Tongue (tissue), 2 donors: ENCODE measurements around the gene CADM3. TPM values are rescaled to one million over a fixed set of nuclear protein-coding genes. Genes with fewer than 3 reads are reported as not detected.

Source experiments
- DNase-seq: peaks from one replicate; pipeline ENCODE4 v3.0.0-alpha.2; 2015
- total RNA-seq: library from RNA; depleted of rRNA; stranded (reverse); fragments of >200 nt; gene quantifications from one replicate; pipeline ENCODE4 v1.2.3, GENCODE V29; 2014

The CADM3 gene
- total RNA-seq, 1 donor from 2014 or later, result 0.41 TPM

DNA sequence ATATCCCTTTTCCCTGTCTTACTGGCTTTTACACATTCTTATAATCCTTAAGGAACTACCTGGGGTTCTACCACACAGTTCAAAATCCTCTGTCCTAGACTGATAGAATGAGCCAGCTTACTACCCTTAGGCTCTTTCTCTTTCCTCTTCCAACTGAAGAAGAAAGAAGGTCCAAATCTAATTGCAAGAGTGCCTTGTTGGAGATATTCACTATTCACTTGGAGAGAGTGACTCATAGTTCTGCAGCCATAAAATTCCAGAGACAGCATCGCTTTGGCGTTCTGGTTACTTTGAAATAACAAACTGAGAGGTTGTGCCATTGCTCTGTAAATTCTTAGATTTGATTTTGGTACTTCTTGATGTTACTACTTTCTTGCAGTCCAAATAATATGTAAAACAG is 4.2 kb downstream of the CADM3 start:
- DNase-seq, result no peak

- DNase-seq, result peak; percentile 91
Observed at GRCh38 chr1:159177272-159177907, 6.0 kb downstream of the CADM3 start.

- no peak for DNase-seq
Observed at GRCh38 chr1:159179906-159180305, 8.5 kb downstream of the CADM3 start.

GRCh38 chr1:159180516-159180915 is 9.1 kb downstream of the CADM3 start:
- DNase-seq, result no peak

GRCh38 chr1:159181328-159182024 is 10.1 kb downstream of the CADM3 start:
- DNase-seq, result no peak

DNA sequence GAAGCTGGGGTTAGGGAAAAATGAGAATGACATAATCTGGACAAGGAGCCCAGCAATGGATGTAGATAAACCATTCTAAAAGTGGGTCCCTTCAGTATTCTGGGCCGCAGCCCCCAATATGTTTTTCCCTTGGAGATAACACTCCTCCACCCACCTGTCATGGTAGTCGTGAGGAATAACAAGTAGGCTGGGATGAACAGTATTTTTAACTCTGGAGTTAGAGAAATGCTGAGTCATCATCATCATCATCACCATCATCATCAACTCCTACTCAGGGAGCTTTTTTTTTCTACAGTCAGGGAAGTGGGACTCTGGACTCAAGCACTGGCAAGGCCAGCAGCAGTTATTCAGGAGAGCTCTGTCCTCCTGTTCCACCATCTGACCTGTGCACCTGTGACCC is 12.8 kb downstream of the CADM3 start:
- DNase-seq, result no peak

DNA sequence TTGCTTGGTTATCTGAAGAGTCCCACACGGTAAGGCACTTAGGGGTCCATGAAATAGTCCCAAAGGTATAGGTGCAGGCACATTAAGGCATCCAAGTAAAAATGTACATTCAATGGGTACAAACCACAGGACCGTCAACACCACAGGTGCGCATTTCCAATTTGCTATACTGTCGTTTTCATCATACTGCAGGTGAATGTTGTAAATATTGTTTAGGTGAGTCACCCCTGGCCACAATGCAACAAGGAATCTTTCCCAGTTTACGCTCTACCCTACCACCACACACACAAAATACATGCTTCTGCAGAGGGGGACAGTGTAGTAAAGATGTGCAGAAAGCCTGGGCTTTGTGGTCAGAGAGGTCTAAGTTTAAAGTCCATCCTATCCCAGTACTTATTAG is 13.7 kb downstream of the CADM3 start:
- no peak for DNase-seq

- DNase-seq, result no peak
Observed at GRCh38 chr1:159187033-159187432, 15.6 kb downstream of the CADM3 start.

DNA sequence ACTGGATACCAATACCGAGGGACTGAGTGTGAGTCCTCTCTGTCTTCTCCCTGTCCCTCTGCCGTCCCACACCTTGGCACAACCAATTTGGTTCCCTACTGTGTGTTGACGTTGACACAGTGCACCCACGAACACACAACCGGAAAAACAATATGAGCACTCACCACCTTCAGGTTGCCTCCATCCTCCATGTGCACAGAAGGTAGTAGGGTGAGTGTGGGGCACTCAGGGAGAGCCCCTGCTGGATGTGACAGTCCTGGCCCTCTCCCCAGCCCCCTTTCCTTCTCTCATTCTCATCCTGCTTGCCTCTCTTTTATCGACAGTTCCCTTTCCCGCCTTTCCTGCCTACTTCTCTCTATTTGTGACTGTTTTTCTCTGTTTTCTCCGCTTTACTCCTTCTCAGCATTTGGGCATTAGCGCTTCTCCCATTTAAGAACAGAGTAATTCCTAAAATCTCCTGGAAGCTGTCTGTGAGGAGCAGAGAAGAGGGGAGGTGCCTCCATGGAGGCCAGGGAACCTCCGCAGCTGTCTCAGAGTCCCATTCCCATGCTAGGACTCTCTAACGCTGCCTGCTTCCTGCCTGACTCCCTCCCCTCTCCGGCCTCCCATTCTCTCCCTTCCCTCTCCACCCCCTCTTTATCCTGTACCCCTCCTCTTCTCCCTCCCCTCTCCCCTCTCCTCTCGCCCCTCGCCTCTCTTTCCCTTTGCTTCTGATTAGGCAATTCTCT is 16.4 kb downstream of the CADM3 start:
- DNase-seq, result no peak

- peak; percentile 71 for DNase-seq
Observed at GRCh38 chr1:159188375-159188788, 17.0 kb downstream of the CADM3 start.

DNA sequence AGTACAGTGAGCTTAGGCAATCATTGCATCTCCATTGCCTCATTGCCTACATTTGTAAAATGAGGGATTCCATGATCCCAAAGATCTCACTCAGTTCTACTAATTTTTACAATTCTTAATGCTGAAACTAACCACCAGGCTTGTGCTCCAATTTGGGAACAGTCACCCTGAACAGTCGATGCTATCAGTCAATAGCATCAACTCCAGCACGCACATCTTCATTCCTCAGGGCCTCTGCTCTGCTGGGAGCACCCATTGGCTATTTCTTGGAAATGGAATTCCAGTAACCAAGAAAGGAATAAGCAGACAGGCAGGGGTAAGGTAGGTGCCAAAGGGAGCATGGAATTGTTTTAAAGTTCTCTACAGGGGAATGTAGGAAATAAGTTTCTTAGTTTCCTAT is 19.0 kb downstream of the CADM3 start:
- no peak for DNase-seq

GRCh38 chr1:159196543-159196942 is 25.1 kb downstream of the CADM3 start:
- no peak for DNase-seq

- DNase-seq, result peak; percentile 86
Observed at GRCh38 chr1:159197561-159198557, 26.4 kb downstream of the CADM3 start.

DNA sequence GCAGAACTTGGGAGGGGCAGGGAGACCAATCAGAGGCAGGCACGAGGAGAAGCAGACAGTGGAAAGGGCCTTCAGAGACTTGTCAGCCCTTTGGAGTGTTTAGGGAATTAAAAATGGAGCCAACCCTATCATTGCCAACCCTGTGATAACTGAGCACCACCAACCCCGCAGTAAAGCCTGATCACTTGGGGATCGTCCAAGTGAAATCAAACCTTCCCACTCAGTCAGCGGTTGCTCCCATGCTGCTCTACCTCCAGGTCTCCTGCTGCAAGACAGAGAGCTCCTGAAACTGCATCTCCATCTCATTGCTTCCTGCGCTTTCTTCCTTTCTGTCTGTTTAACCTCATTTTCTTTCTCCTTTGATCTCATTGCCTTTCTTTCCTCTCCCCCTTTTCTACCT is 28.5 kb downstream of the CADM3 start:
- DNase-seq, result no peak

- no peak for DNase-seq
Observed at GRCh38 chr1:159200769-159201168, 29.4 kb downstream of the CADM3 start.

GRCh38 chr1:159201642-159202041 is 30.2 kb downstream of the CADM3 start:
- DNase-seq, result no peak

DNA sequence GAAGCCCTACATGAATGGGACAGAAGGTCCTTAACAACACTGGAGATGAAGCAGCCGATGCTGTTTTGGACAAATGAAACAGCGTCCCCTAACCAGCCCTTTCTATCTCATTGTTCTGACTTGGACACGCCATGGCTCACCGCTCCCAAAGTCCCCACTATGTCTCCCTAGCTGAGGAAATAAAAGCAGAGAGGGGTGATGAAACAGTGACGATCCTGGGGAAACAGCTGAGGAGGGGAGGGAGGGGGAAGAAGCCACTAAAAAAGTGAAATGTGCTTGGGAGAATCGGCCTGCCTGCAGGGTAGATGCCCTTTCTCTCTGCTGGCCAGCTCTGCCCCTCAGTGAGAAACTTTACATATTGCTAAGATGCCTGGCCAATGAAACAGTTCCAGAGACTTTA is 32.2 kb downstream of the CADM3 start:
- DNase-seq, result no peak

DNA sequence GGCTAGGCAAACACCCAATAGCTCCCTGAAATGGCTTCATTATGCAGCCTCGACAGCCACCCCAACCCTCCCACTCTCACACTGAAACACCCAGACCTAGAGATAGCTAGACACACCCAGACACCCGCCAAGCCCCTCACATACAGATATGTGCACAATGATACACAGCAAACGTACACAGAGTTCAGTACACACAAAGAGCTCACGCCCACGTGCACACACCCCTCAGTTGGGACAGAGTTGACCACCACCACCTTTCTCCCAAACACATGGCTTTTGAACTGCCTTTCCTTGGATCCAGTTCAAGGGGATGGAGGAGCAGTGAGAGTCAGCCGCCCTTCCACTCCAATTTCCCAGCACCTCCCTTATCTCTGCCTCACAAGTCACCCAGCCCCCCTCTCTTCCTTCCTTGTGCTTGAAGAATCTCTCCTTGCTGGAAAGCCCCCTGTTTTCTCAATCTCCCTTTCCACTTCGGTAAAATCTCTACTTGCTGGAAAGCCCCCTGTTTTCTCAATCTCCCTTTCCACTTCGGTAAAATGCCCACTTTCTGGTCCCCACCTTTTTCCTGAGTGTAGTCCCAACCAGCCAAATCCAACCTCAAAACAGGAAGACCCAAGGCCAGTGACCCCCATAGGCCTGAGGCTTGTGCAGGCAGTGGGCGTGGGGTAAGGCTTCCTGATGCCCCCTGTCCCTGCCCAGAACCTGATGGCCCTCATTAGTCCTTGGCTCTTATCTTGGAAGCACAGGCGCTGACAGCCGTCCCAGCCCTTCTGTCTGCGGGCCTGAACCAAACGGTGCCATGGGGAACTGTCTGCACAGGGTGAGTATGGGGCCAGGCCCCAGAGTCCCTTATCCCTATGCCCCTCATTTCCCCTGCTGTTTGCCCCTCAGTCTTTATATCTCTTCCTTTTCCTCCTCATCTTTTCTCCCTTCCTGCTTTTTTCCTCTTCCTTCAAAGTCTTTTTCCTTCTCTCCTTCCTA is 33.0 kb downstream of the CADM3 start, which contains the start of gene ACKR1:
Gene ACKR1 (plus strand): TSS at position 715 of the 981 bp plus-strand sequence. CDS start 85 bp downstream, at position 800.
- DNase-seq, result no peak

- no peak for DNase-seq
Observed at GRCh38 chr1:159205225-159205624, 33.8 kb downstream of the CADM3 start.

DNA sequence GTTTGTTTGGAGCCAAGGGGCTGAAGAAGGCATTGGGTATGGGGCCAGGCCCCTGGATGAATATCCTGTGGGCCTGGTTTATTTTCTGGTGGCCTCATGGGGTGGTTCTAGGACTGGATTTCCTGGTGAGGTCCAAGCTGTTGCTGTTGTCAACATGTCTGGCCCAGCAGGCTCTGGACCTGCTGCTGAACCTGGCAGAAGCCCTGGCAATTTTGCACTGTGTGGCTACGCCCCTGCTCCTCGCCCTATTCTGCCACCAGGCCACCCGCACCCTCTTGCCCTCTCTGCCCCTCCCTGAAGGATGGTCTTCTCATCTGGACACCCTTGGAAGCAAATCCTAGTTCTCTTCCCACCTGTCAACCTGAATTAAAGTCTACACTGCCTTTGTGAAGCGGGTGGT is 34.7 kb downstream of the CADM3 start:
- DNase-seq, result no peak

GRCh38 chr1:159207080-159207479 is 35.7 kb downstream of the CADM3 start:
- DNase-seq, result no peak
